Endodermal cell (in vitro differentiated cells): ENCODE results near the gene CNTNAP1. TPM values are rescaled to one million over a fixed set of nuclear protein-coding genes. Genes with fewer than 3 reads are reported as not detected.

Source experiments
- DNase-seq: peaks from one replicate; pipeline ENCODE4 v3.0.0-alpha.2; 2017
- H3K27ac ChIP-seq: 2 replicates; pipeline ENCODE4 v1.5.1; 2013; ENCODE audit warnings: mild to moderate bottlenecking, low read depth, low read length, moderate library complexity
- H3K27me3 ChIP-seq: 2 replicates; pipeline ENCODE4 v1.6.1; 2013; ENCODE audit warnings: mild to moderate bottlenecking, low read length, moderate library complexity; ENCODE audit not compliant: insufficient read depth, control insufficient read depth, poor library complexity, severe bottlenecking
- H3K36me3 ChIP-seq: 2 replicates; pipeline ENCODE4 v1.7.0; 2013; ENCODE audit warnings: mild to moderate bottlenecking, low read length, moderate library complexity; ENCODE audit not compliant: control insufficient read depth, insufficient read depth
- H3K4me1 ChIP-seq: one replicate; pipeline ENCODE4 v1.7.0; 2013; ENCODE audit warnings: low read length; ENCODE audit not compliant: control insufficient read depth, insufficient read depth
- H3K4me3 ChIP-seq: 2 replicates; pipeline ENCODE4 v1.5.1; 2013; ENCODE audit warnings: mild to moderate bottlenecking, low read length, moderate library complexity
- H3K9ac ChIP-seq: 2 replicates; pipeline ENCODE4 v1.6.1; 2013; ENCODE audit warnings: mild to moderate bottlenecking, low read length, moderate library complexity; ENCODE audit not compliant: poor library complexity, severe bottlenecking; ENCODE audit errors: extremely low read depth
- H3K9me3 ChIP-seq: 2 replicates; pipeline ENCODE4 v1.6.1; 2013; ENCODE audit warnings: mild to moderate bottlenecking, low read length, moderate library complexity; ENCODE audit not compliant: control insufficient read depth
- H3K27ac Mint-ChIP-seq: 2 replicates; pipeline ENCODE4 v1.8.0; 2020; ENCODE audit warnings: mixed read lengths
- H3K27me3 Mint-ChIP-seq: 2 replicates; pipeline ENCODE4 v1.8.0; 2021; ENCODE audit warnings: mild to moderate bottlenecking, mixed read lengths; ENCODE audit not compliant: insufficient read depth
- H3K36me3 Mint-ChIP-seq: 2 replicates; pipeline ENCODE4 v1.8.0; 2020; ENCODE audit warnings: low read depth, mixed read lengths
- H3K4me1 Mint-ChIP-seq: 2 replicates; pipeline ENCODE4 v1.8.0; 2020; ENCODE audit warnings: mixed read lengths
- H3K4me3 Mint-ChIP-seq: 2 replicates; pipeline ENCODE4 v1.8.0; 2020; ENCODE audit warnings: mild to moderate bottlenecking, moderate library complexity, mixed read lengths
- H3K9me3 Mint-ChIP-seq: 2 replicates; pipeline ENCODE4 v1.8.0; 2020; ENCODE audit warnings: mild to moderate bottlenecking, mixed read lengths
- WGBS, 2 experiments: methylation state at CpG; one replicate each; pipeline versions ENCODE4 v1.1.5 to v1.1.7; 2013; ENCODE audit warnings: missing lambda C conversion rate in 2 of 2, mixed read lengths in 1 of 2; ENCODE audit not compliant: insufficient coverage in 1 of 2, insufficient read length in 1 of 2; 5-methylcytosine and 5-hydroxymethylcytosine counted together
- total RNA-seq, 2 donors: library from RNA; stranded (reverse); fragmentation: NEBNext Ultra II Directional in 1 of 2; extraction: Animal tissue kit (Norgen Biotek cat#: 25700) in 1 of 2; gene quantifications; 2 replicates in 1 of 2; 3 replicates in 1 of 2; pipeline ENCODE4 v1.2.1, GENCODE V29; 2021
- TF ChIP-seq, protein P1 (sequence below): fragments of 200-600 bp; sonication (generic); conservative IDR thresholded peaks from 2 replicates; pipeline ENCODE4 v1.5.0; 2021; ENCODE audit warnings: antibody characterized with exemption, mild to moderate bottlenecking

CNTNAP1 gene
- total RNA-seq, 2 donors from 2014 or later = 9.9 to 18.9 TPM

- Mint-ChIP-seq H3K4me3 (no peak overlapping the region), H3K36me3 (peaks cover 12% of the 10 kb centered on the region), H3K27me3 (no peaks in the 10 kb centered on the region), H3K9me3 (no peaks in the 10 kb centered on the region), H3K27ac (no peak overlapping the region), H3K4me1 (peaks cover 8% of the 10 kb centered on the region)
- Histone ChIP-seq H3K36me3 (peaks cover 3% of the 10 kb centered on the region), H3K9ac (no peak overlapping the region), H3K9me3 (no peaks in the 10 kb centered on the region), H3K27me3 (no peaks in the 10 kb centered on the region), H3K4me1 (peaks cover 5% of the 10 kb centered on the region), H3K27ac (no peak overlapping the region), H3K4me3 (no peak overlapping the region)
- WGBS, 2 experiments = 93 to 99% methylated on average over 18 to 19 of the region's 19 CpGs
- no peak for DNase-seq
- TF ChIP-seq, protein P1, sequence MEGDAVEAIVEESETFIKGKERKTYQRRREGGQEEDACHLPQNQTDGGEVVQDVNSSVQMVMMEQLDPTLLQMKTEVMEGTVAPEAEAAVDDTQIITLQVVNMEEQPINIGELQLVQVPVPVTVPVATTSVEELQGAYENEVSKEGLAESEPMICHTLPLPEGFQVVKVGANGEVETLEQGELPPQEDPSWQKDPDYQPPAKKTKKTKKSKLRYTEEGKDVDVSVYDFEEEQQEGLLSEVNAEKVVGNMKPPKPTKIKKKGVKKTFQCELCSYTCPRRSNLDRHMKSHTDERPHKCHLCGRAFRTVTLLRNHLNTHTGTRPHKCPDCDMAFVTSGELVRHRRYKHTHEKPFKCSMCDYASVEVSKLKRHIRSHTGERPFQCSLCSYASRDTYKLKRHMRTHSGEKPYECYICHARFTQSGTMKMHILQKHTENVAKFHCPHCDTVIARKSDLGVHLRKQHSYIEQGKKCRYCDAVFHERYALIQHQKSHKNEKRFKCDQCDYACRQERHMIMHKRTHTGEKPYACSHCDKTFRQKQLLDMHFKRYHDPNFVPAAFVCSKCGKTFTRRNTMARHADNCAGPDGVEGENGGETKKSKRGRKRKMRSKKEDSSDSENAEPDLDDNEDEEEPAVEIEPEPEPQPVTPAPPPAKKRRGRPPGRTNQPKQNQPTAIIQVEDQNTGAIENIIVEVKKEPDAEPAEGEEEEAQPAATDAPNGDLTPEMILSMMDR = no peak
Observed at GRCh38 chr17:42697108-42697811, 14.9 kb downstream of the CNTNAP1 start.

DNA sequence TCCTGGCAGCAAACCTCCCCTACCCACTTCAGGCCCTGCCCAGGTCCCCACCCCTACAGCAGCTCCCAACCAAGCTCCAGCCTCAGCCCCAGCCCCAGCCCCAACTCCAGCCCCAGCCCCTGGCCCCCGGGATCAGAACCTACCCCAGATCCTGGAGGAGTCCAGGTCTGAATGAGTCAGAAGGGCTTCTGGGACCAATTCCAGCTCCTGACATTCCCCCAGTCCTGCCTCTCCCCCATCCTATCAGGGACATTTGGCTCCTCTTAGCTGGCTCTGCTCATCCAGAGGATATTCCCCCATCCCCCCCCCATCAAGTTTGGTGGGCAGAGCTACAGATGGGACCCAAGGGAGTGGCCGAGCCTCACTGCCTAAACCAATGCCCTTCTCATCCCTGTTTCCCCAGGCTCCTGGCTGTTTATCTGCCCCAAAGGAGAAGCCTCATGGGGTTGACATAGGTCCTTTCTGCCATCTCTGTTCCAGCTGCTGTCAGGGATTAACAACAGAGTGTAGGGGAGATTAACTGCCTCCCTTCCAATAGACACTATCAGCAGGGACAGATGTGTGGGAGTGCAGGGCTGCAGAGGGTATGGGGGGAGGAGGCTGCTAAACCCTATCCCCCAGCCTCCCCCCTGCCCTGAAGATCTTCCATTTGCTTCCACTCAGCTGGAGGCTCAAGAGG, 16.5 kb downstream of the CNTNAP1 start:
- Histone ChIP-seq H3K4me3 (no peak overlapping the region), H3K27ac (no peak overlapping the region), H3K36me3 (peaks cover 10% of the 10 kb centered on the region), H3K4me1 (peaks cover 5% of the 10 kb centered on the region), H3K9me3 (no peaks in the 10 kb centered on the region), H3K27me3 (no peaks in the 10 kb centered on the region), H3K9ac (no peak overlapping the region)
- no peak overlapping the region for H3K27ac Mint-ChIP-seq
- no peaks in the 10 kb centered on the region for H3K9me3 Mint-ChIP-seq
- peaks cover 8% of the 10 kb centered on the region for H3K4me1 Mint-ChIP-seq
- TF ChIP-seq, protein P1 = no peak
- 89% methylated on average over 2 of the region's 2 CpGs; no CpG with 5 or more reads in 1 of the 2 experiments for WGBS, 2 experiments
- no peaks in the 10 kb centered on the region for H3K27me3 Mint-ChIP-seq
- H3K4me3 Mint-ChIP-seq = no peak overlapping the region
- peak; percentile 49 for DNase-seq
- peaks cover 23% of the 10 kb centered on the region for H3K36me3 Mint-ChIP-seq

GRCh38 chr17:42699415-42699740, 17.0 kb downstream of the CNTNAP1 start:
- H3K4me1 Mint-ChIP-seq = peaks cover 8% of the 10 kb centered on the region
- 74 to 75% methylated on average over 2 to 3 of the region's 4 CpGs for WGBS, 2 experiments

More at GRCh38 chr17:42699415-42699740, 17.0 kb downstream of the CNTNAP1 start:
- TF ChIP-seq, protein P1 = no peak
- Mint-ChIP-seq H3K4me3 (no peak overlapping the region), H3K27ac (no peak overlapping the region), H3K27me3 (no peaks in the 10 kb centered on the region), H3K9me3 (no peaks in the 10 kb centered on the region), H3K36me3 (peaks cover 27% of the 10 kb centered on the region)
- Histone ChIP-seq H3K36me3 (peaks cover 10% of the 10 kb centered on the region), H3K27ac (no peak overlapping the region), H3K9me3 (no peaks in the 10 kb centered on the region), H3K27me3 (no peaks in the 10 kb centered on the region), H3K4me3 (no peak overlapping the region), H3K4me1 (peaks cover 5% of the 10 kb centered on the region), H3K9ac (no peak overlapping the region)
- no peak for DNase-seq
